HG02885 (cell line): ENCODE measurements around the gene TRAF2.

Source experiments
- ATAC-seq: cut with Tn5 transposase; IDR thresholded peaks from one replicate; pipeline ENCODE4 v1.9.1; 2021; ENCODE audit warnings: mild to moderate bottlenecking; ENCODE audit not compliant: unreplicated experiment, poor library complexity

The TRAF2 gene

GRCh38 chr9:136946228-136947027, 60.1 kb downstream of the TRAF2 start:
- ATAC-seq: no peak

GRCh38 chr9:136947028-136947891, 60.9 kb downstream of the TRAF2 start:
- ATAC-seq: no peak

- ATAC-seq: no peak
These were observed 61.7 kb downstream of the TRAF2 start for GRCh38 chr9:136947955-136948510.

- no peak for ATAC-seq
These were observed 63.0 kb downstream of the TRAF2 start for GRCh38 chr9:136949239-136949816.

- ATAC-seq: peak; percentile 89
These were observed 63.7 kb downstream of the TRAF2 start for GRCh38 chr9:136949817-136950655.

- no peak for ATAC-seq
These were observed 64.5 kb downstream of the TRAF2 start for GRCh38 chr9:136950656-136951276.

GRCh38 chr9:136951541-136952320, 65.4 kb downstream of the TRAF2 start, which contains the start of gene LCN12:
Gene LCN12 (plus strand): TSS chr9:136952273. CDS start chr9:136952328, 55 bp downstream.
- no peak for ATAC-seq

GRCh38 chr9:136952321-136952850, 66.1 kb downstream of the TRAF2 start:
- no peak for ATAC-seq

- ATAC-seq: no peak
These were observed 66.8 kb downstream of the TRAF2 start for GRCh38 chr9:136952876-136953770.

- no peak for ATAC-seq
These were observed 67.5 kb downstream of the TRAF2 start for GRCh38 chr9:136953771-136954269.

GRCh38 chr9:136954270-136955083, 68.2 kb downstream of the TRAF2 start:
- ATAC-seq: no peak

GRCh38 chr9:136955202-136955942, 69.1 kb downstream of the TRAF2 start:
- no peak for ATAC-seq

GRCh38 chr9:136955943-136956335, 69.6 kb downstream of the TRAF2 start:
- no peak for ATAC-seq

GRCh38 chr9:136956604-136957003, 70.3 kb downstream of the TRAF2 start:
- no peak for ATAC-seq

- ATAC-seq: no peak
These were observed 71.1 kb downstream of the TRAF2 start for GRCh38 chr9:136957461-136957860.

- ATAC-seq: no peak
These were observed 71.6 kb downstream of the TRAF2 start for GRCh38 chr9:136957901-136958300.
